HCT116 (cell line): ENCODE results near the gene DENND2A. TPM values are rescaled to one million over a fixed set of nuclear protein-coding genes. Genes with fewer than 3 reads are reported as not detected.

ENCODE experiments used
- ATAC-seq: fragments of 200-7000 bp; cut with Tn5 transposase; 2 replicates; pipeline ENCODE4 v1.9.1; 2020; ENCODE audit warnings: mild to moderate bottlenecking, moderate library complexity
- BruUV-seq: library from RNA; stranded (reverse); fragments of 400-500 nt; replicated peaks from 2 replicates; lab custom pipeline; 2021; lab: Mats Ljungman, UMichigan
- CTCF ChIA-PET: fragments of 300-600 bp; sonication (Branson Sonifier 250); formaldehyde crosslinking; loops from one replicate; lab custom pipeline; 2021; ENCODE audit warnings: antibody characterized with exemption; lab: Charles Lee
- POLR2A ChIA-PET: fragments of 300-600, 350-600 bp; sonication (Branson Sonifier 250); formaldehyde crosslinking; loops from one replicate; lab custom pipeline; 2021; ENCODE audit warnings: antibody characterized with exemption; lab: Charles Lee
- RAD21 ChIA-PET, 2 experiments: fragments of 300-600 bp; sonication (Branson Sonifier 250); formaldehyde crosslinking; loops; one replicate each; lab custom pipeline; 2023; ENCODE audit warnings: low total read pairs in 2 of 2; ENCODE audit not compliant: uncharacterized antibody in 2 of 2, unreplicated experiment in 2 of 2, low non-redundant PET in 1 of 2; lab: Charles Lee
- DNase-seq: peaks from one replicate; pipeline ENCODE4 v3.0.0-alpha.2; 2010; ENCODE audit warnings: low read depth, low spot score
- H2AFZ ChIP-seq: fragments of 200-600 bp; shearing (Covaris generic), sonication (generic); 2 replicates; pipeline ENCODE4 v1.6.1; 2017; ENCODE audit warnings: low read depth, mixed run types, mixed read lengths, antibody characterized with exemption, low read length; ENCODE audit not compliant: poor library complexity, severe bottlenecking
- H3K27ac ChIP-seq: 2 replicates; pipeline ENCODE4 v1.5.1; 2012; ENCODE audit warnings: low read depth, low read length
- H3K27me3 ChIP-seq: fragments of 200-600 bp; sonication (generic); 2 replicates; pipeline ENCODE4 v1.6.1; 2016; ENCODE audit warnings: mixed run types, low read length, mixed read lengths; ENCODE audit not compliant: insufficient read depth
- H3K36me3 ChIP-seq, 2 experiments: fragments of 200-500 bp in 1 of 2; fragments of 200-600 bp in 1 of 2; sonication (Bioruptor generic) in 1 of 2; sonication (generic) in 1 of 2; 2 replicates each; pipeline versions ENCODE4 v1.5.1 to v1.6.1; 2014 to 2016; ENCODE audit warnings: low read length in 2 of 2, inconsistent platforms in 1 of 2, mixed read lengths in 1 of 2, mixed run types in 1 of 2; ENCODE audit not compliant: insufficient read depth in 2 of 2, control insufficient read depth in 1 of 2
- H3K4me1 ChIP-seq, 2 experiments: fragments of 200-600 bp in 1 of 2; sonication (generic) in 1 of 2; 2 replicates each; pipeline versions ENCODE4 v1.5.1 to v1.6.1; 2012 to 2017; ENCODE audit warnings: low read length in 2 of 2, inconsistent platforms in 1 of 2, mild to moderate bottlenecking in 1 of 2, mixed read lengths in 1 of 2, mixed run types in 1 of 2, moderate library complexity in 1 of 2; ENCODE audit not compliant: insufficient read depth in 2 of 2, control insufficient read depth in 1 of 2
- H3K4me2 ChIP-seq: fragments of 200-600 bp; sonication (generic); 2 replicates; pipeline ENCODE4 v1.6.1; 2017; ENCODE audit warnings: mixed run types, low read length, mixed read lengths
- H3K4me3 ChIP-seq, 2 experiments: fragments of 200-600 bp in 1 of 2; sonication (generic) in 1 of 2; replicated peaks in 1 of 2; 2 replicates each; pipeline ENCODE4 v1.5.1; 2011 to 2016; ENCODE audit warnings: low read length in 2 of 2, control low read depth in 1 of 2, low read depth in 1 of 2, mild to moderate bottlenecking in 1 of 2, mixed read lengths in 1 of 2, mixed run types in 1 of 2
- H3K79me2 ChIP-seq: fragments of 200-600 bp; sonication (generic); 2 replicates; pipeline ENCODE4 v1.6.1; 2017; ENCODE audit warnings: mild to moderate bottlenecking, mixed run types, low read length, moderate library complexity, mixed read lengths; ENCODE audit not compliant: insufficient read depth
- H3K9ac ChIP-seq: fragments of 200-600 bp; sonication (generic); 2 replicates; pipeline ENCODE4 v1.6.1; 2016; ENCODE audit warnings: low read length, mixed read lengths
- H3K9me2 ChIP-seq: fragments of 200-600 bp; sonication (generic), shearing (Covaris generic); 2 replicates; pipeline ENCODE4 v1.6.1; 2017; ENCODE audit warnings: mixed run types, mild to moderate bottlenecking, moderate library complexity; ENCODE audit not compliant: insufficient read depth
- H3K9me3 ChIP-seq, 2 experiments: fragments of 200-500 bp in 1 of 2; fragments of 200-600 bp in 1 of 2; sonication (Bioruptor generic) in 1 of 2; sonication (generic) in 1 of 2; 2 replicates each; pipeline ENCODE4 v1.6.1; 2014 to 2017; ENCODE audit warnings: low read length in 2 of 2, mixed read lengths in 2 of 2, inconsistent platforms in 1 of 2, low read depth in 1 of 2, mild to moderate bottlenecking in 1 of 2, mixed run types in 1 of 2, moderate library complexity in 1 of 2; ENCODE audit not compliant: control insufficient read depth in 1 of 2, insufficient read depth in 1 of 2
- H4K20me1 ChIP-seq: fragments of 200-600 bp; sonication (generic), shearing (Covaris generic); 2 replicates; pipeline ENCODE4 v1.6.1; 2017; ENCODE audit warnings: mixed run types, mild to moderate bottlenecking, moderate library complexity; ENCODE audit not compliant: insufficient read depth
- ATF3 ChIP-seq: IDR thresholded peaks from 2 replicates; pipeline ENCODE4 v1.6.1; 2012
- CBX3 ChIP-seq: IDR thresholded peaks from 2 replicates; pipeline ENCODE4 v1.6.1; 2012; ENCODE audit warnings: low read depth
- EGR1 ChIP-seq: IDR thresholded peaks from 2 replicates; pipeline ENCODE4 v1.6.1; 2012; ENCODE audit warnings: low read depth
- ELF1 ChIP-seq: IDR thresholded peaks from 2 replicates; pipeline ENCODE4 v1.6.1; 2012; ENCODE audit warnings: low read depth, borderline replicate concordance
- EZH2 ChIP-seq: fragments of 200-600 bp; sonication (generic); IDR thresholded peaks from 2 replicates; pipeline ENCODE4 v1.6.1; 2017; ENCODE audit warnings: antibody characterized with exemption, mixed run types
- MAX ChIP-seq: IDR thresholded peaks from 2 replicates; pipeline ENCODE4 v1.6.1; 2012
- POLR2A ChIP-seq: IDR thresholded peaks from 2 replicates; pipeline ENCODE4 v1.7.0; 2011; ENCODE audit warnings: borderline replicate concordance; ENCODE audit not compliant: insufficient read depth, insufficient read length; ENCODE audit errors: extremely low read depth
- POLR2AphosphoS5 ChIP-seq: IDR thresholded peaks from 2 replicates; pipeline ENCODE4 v1.6.1; 2011; ENCODE audit warnings: mild to moderate bottlenecking, low read depth, low read length, moderate library complexity
- RAD21 ChIP-seq: IDR thresholded peaks from 2 replicates; pipeline ENCODE4 v1.6.1; 2012; ENCODE audit warnings: low read depth, mild to moderate bottlenecking
- REST ChIP-seq: IDR thresholded peaks from 2 replicates; pipeline ENCODE4 v1.6.1; 2012; ENCODE audit warnings: low read depth
- SIN3A ChIP-seq: IDR thresholded peaks from 2 replicates; pipeline ENCODE4 v1.6.1; 2012; ENCODE audit warnings: low read depth
- SP1 ChIP-seq: IDR thresholded peaks from 2 replicates; pipeline ENCODE4 v1.6.1; 2012; ENCODE audit warnings: low read depth
- YY1 ChIP-seq: IDR thresholded peaks from 2 replicates; pipeline ENCODE4 v1.6.1; 2011; ENCODE audit warnings: low read length, low read depth, moderate library complexity, mild to moderate bottlenecking; ENCODE audit not compliant: insufficient replicate concordance; ENCODE audit errors: extremely low read depth
- ZBTB33 ChIP-seq: IDR thresholded peaks from 2 replicates; pipeline ENCODE4 v1.6.1; 2011; ENCODE audit warnings: mild to moderate bottlenecking, low read length, moderate library complexity; ENCODE audit not compliant: insufficient replicate concordance; ENCODE audit errors: extremely low read depth
- ZFX ChIP-seq: fragments of 450-650 bp; IDR thresholded peaks from 2 replicates; pipeline ENCODE4 v1.6.1; 2017
- ZNF274 ChIP-seq: fragments of 200-500 bp; sonication (Bioruptor generic); IDR thresholded peaks from 2 replicates; pipeline ENCODE4 v1.6.1; 2014; ENCODE audit warnings: mild to moderate bottlenecking, low read depth, low read length, inconsistent platforms
- intact Hi-C: fragments of 100-400 bp; cut with micrococcal nuclease; formaldehyde crosslinking; loops from 2 replicates; pipeline ENCODE4 v1.10.0; 2022
- total RNA-seq: library from RNA; stranded (reverse); gene quantifications from one replicate; pipeline ENCODE4 v1.2.1, GENCODE V29; 2021; ENCODE audit not compliant: unreplicated experiment

The DENND2A gene
- total RNA-seq, 1 experiment from 2014 or later, result 0.12 TPM

GRCh38 chr7:140571538-140572122, 69.0 kb downstream of the DENND2A start:
- no peak overlapping the region for H3K9ac ChIP-seq
- ChIA-PET CTCF (no interaction called here), RAD21 (no interaction called here), POLR2A (no interaction called here)
- H3K9me2 ChIP-seq, result no peaks in the 10 kb centered on the region
- no peaks in the 10 kb centered on the region for H3K79me2 ChIP-seq
- H3K4me1 ChIP-seq, result peaks cover 5 to 12% of the 10 kb centered on the region in 2 experiments; a peak in 3 of 4 replicates
- H3K9me3 ChIP-seq, result no peaks in the 10 kb centered on the region
- TF ChIP-seq YY1 (no peak), SP1 (no peak), POLR2A (no peak), ZBTB33 (no peak), ATF3 (no peak), POLR2AphosphoS5 (no peak), CBX3 (no peak), ELF1 (no peak), SIN3A (no peak), REST (no peak), MAX (no peak), EGR1 (no peak), EZH2 (no peak), ZNF274 (no peak), ZFX (no peak), RAD21 (no peak)
- H3K27me3 ChIP-seq, result no peaks in the 10 kb centered on the region
- ATAC-seq (no peak), DNase-seq (no peak)
- no peaks in the 10 kb centered on the region for H4K20me1 ChIP-seq
- intact Hi-C loops, result no loop called here
- H3K4me3 ChIP-seq, result no peak overlapping the region
- no peak overlapping the region for H2AFZ ChIP-seq
- H3K27ac ChIP-seq, result no peak overlapping the region
- BruUV-seq, result no TSS peak
- no peaks in the 10 kb centered on the region for H3K36me3 ChIP-seq
- H3K4me2 ChIP-seq, result no peak overlapping the region
